ENCODE data around the gene HGD.
"Not testable (repeated sequence)": the region's sequence is repeated elsewhere in the genome, so short reads cannot be mapped to it uniquely, and the experiment has no call there.

The HGD gene, protein sequence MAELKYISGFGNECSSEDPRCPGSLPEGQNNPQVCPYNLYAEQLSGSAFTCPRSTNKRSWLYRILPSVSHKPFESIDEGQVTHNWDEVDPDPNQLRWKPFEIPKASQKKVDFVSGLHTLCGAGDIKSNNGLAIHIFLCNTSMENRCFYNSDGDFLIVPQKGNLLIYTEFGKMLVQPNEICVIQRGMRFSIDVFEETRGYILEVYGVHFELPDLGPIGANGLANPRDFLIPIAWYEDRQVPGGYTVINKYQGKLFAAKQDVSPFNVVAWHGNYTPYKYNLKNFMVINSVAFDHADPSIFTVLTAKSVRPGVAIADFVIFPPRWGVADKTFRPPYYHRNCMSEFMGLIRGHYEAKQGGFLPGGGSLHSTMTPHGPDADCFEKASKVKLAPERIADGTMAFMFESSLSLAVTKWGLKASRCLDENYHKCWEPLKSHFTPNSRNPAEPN

DNA sequence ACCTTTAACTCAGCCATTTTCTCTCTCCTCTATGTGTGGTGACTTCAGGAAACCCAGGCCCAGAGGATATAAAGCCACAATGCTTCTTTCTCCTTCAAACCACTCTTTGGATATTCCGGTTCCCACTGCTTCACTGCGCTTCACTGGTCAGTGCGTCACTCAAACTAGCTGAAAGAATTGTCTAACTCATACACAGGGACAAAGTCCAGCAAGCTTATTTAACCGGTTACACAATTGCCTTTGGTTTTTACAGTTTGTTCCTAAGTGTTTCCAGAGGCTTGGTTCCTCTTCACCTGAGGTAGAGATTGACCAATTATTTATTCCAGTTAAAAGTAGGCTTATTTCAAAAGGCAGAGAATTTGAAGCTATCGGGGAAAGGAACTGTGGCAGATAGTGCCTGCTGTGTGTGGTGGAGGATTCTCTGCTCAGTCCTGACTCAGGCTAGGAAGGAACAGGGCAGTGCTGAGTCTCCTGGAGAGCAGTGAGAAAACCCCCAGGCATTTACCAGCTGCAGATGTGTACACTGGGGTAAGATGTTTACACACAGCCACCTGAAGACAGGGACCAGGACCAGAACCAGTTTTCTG, at the start of gene HGD:
HGD (minus strand) TSS at position 145 of the 587 bp plus-strand sequence; CDS start at position 17, 128 bp downstream.
- DNase-seq = no peak

GRCh38 chr3:120730576-120731542, 48.8 kb upstream of the HGD start:
- no peak for DNase-seq

DNA sequence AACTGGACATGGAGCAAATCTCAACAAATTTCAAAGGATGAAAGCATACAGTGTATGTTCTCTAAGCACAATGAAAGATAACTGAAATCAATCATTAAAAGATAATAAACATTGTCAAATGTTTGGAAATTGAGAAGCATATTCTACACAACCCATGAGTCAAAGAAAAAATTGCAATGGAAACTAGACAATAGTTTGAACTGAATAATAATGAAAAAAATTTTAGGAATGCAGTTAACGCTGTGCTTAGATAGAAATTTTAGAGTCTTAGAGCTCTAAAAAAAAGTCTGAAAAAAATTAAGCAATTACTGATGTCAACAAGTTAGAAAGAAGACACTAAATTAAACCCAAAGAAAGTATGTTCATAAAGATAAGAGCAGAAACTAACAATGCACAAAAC, 44.8 kb upstream of the HGD start:
- DNase-seq = no peak

GRCh38 chr3:120719167-120719834, 37.3 kb upstream of the HGD start:
- not testable (repeated sequence) for DNase-seq

- DNase-seq = no peak
Observed at GRCh38 chr3:120713262-120713661, 31.2 kb upstream of the HGD start.

GRCh38 chr3:120710369-120710768, 28.3 kb upstream of the HGD start:
- no peak for DNase-seq

- DNase-seq = no peak
Observed at GRCh38 chr3:120708408-120708807, 26.4 kb upstream of the HGD start.

- DNase-seq = no peak
Observed at GRCh38 chr3:120706950-120707349, 24.9 kb upstream of the HGD start.

DNA sequence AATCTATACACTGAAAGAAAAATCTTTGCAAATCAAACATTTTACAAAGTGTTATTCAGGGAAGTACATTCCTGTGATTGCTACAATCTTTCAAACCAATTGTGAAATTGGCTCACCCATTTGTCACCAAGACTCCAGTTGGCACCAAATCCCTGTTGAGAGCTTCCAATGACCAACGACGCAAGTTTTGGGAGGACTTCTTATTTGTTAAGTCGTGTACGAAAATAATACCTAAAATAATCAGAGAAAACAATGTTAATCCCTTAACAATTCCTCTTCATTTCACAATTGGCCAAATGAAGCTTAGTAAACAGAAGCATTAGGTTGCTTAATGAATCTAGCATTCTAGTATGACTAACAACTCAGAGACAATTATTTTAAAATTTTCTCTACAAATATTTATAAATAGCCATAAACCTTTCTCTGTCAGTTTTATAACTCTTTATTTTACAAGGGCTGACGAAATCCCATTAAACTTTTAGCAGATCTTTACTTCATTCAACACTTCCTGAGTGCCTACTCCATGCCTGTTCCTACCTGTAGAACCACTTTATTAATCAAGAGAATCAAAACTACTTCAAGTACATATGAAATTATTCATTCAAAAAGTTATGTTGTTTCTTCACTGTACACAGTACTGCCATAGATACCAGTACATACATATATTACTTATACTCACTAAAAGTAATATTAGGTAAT, 24.0 kb upstream of the HGD start:
- no peak for DNase-seq

GRCh38 chr3:120699333-120699732, 17.3 kb upstream of the HGD start:
- no peak for DNase-seq

GRCh38 chr3:120693439-120694171, 11.6 kb upstream of the HGD start:
- peak; percentile 83 for DNase-seq

DNA sequence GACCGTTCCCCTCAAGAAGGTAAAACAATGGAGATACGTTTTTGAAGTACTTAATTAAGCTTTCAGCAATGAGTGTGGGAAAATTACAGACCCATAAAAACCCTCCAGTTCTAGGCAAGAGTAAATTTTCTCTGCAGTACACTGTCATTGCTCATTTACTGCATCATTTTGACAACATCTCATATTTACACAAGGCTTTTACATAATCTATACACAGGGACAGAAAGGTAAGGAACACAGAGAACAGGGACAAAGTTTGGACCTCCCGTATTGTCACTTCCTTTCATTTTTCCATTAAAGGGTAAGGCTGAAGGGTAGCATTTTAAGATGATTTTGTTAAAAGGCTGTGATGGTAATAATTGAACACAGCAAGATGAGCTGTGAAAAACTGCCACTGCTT, 7.4 kb upstream of the HGD start:
- DNase-seq = no peak

DNA sequence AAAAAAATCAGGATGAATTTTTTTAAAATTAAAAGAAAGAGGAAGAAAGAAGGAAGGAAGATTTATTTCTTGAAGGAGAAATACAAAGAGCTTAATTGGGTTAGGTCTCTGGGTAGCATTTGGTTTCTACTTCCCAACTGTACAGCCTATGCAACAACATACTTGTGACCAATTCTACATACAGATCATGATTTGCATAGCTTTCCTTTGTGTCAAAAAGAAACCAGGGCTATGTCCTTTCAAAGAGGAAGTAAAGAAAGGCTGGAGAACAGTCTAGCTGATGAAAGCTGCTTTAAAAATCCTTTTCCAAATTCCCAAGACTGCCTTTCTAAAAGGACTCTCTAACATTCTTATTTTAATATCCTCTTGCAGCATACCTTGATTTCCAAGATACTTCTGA, 6.1 kb upstream of the HGD start:
- no peak for DNase-seq

DNA sequence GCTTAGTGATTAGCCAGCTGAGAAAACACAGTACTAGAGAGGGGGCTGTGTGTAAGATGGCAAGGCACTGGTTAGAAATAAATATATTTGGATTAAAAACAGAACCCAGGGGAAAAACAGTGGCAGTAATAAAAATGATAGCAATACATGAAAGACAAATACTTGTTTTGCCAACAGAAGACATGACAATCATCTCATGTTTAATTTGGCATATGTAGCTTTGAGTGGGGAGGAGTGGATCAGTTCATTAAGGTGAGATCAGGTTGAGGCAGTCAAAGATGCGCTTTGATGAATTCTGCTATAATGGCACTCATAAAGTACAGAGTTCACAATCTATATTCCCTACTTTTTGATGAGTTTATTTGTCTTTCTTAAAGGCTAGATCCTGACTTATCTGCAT, 3.4 kb upstream of the HGD start:
- no peak for DNase-seq

DNA sequence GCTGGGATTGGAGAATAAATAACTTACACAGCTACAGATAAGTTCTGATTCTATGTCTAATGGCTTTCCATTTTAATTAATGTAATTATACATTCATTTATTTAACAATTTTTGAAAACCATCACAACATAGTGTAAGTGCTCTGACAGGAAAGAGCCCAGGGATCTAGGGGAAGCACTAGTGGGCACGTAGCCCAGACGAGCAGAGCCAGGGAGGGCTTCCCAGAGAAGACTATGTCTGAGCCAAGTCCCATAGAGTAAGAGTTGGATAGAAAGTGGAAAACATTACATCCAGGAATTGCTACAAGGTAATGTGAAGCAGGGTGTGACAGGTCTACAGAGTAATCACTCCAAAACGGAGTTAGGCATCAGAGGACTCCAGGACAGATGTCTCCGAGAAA, 2.9 kb upstream of the HGD start:
- DNase-seq = no peak

GRCh38 chr3:120683671-120684301, 1.7 kb upstream of the HGD start:
- no peak for DNase-seq

- DNase-seq = no peak
Observed at GRCh38 chr3:120683213-120683612, 1.2 kb upstream of the HGD start.

GRCh38 chr3:120681506-120682038, 467 bp downstream of the HGD start:
- DNase-seq = no peak

- DNase-seq = no peak
Observed at GRCh38 chr3:120681018-120681417, 1.0 kb downstream of the HGD start.

GRCh38 chr3:120680193-120680894, 1.7 kb downstream of the HGD start:
- DNase-seq = no peak

Measured in NCI-H2029 (cell line).